Gastrocnemius medialis (tissue), 4 donors: Measurements from ENCODE around the gene CYSRT1.

Source experiments
- POLR2A ChIP-seq, 2 donors: fragments of 450-650 bp; IDR thresholded peaks; one replicate each; pipeline ENCODE4 v1.6.1; 2017; ENCODE audit warnings: antibody characterized with exemption in 2 of 2, mild to moderate bottlenecking in 2 of 2, moderate library complexity in 2 of 2
- TF ChIP-seq, protein P1 (sequence below), 5 experiments: fragments of 450-650 bp in 3 of 5; fragments of 200-600 bp in 2 of 5; sonication (generic) in 2 of 5; IDR thresholded peaks in 4 of 5; conservative IDR thresholded peaks in 1 of 5; 1 replicate in 4 of 5; 2 replicates in 1 of 5; pipeline ENCODE4 v1.5.1; 2016 to 2019; ENCODE audit warnings: antibody characterized with exemption in 5 of 5, mild to moderate bottlenecking in 3 of 5, moderate library complexity in 3 of 5

DNA sequence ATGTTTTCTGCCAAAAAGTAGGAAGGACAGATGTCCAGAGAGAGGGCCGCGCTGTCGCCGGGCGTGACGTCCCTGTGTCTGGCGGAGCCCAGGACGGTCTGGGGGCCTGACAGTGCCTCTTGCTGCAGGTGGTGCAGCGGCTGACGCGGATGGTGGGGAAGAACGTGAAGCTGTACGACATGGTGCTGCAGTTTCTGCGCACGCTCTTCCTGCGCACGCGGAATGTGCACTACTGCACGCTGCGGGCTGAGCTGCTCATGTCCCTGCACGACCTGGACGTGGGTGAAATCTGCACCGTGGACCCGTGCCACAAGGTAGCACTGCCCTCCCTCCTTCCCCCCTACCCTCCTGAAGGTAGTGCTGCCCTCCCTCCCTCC is 37.9 kb downstream of the CYSRT1 start:
- TF ChIP-seq POLR2A (IDR thresholded peaks at IDR 0.05), result no peak
- TF ChIP-seq, protein P1, sequence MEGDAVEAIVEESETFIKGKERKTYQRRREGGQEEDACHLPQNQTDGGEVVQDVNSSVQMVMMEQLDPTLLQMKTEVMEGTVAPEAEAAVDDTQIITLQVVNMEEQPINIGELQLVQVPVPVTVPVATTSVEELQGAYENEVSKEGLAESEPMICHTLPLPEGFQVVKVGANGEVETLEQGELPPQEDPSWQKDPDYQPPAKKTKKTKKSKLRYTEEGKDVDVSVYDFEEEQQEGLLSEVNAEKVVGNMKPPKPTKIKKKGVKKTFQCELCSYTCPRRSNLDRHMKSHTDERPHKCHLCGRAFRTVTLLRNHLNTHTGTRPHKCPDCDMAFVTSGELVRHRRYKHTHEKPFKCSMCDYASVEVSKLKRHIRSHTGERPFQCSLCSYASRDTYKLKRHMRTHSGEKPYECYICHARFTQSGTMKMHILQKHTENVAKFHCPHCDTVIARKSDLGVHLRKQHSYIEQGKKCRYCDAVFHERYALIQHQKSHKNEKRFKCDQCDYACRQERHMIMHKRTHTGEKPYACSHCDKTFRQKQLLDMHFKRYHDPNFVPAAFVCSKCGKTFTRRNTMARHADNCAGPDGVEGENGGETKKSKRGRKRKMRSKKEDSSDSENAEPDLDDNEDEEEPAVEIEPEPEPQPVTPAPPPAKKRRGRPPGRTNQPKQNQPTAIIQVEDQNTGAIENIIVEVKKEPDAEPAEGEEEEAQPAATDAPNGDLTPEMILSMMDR (IDR thresholded peaks at IDR 0.05 in 4 of 5, conservative IDR thresholded peaks at IDR 0.05 in 1 of 5), result no peak
